ENCODE measurements around the gene CDH19.

CDH19 gene

GRCh38 chr18:66557091-66557490, 46.8 kb downstream of the CDH19 start:
- Histone ChIP-seq H3K4me3 (ENCODE audit: low read depth in 1 of 2, low read length in 1 of 2) (no peak overlapping the region), H3K27ac (no peak overlapping the region), H3K36me3 (no peaks in the 10 kb centered on the region), H3K27me3 (no peaks in the 10 kb centered on the region), H3K4me1 (ENCODE audit: control insufficient read depth in 1 of 2, insufficient read depth in 1 of 2, low read depth in 1 of 2, low read length in 1 of 2) (no peaks in the 10 kb centered on the region), H3K9me3 (no peaks in the 10 kb centered on the region)
- no peak for TF ChIP-seq CTCF (IDR thresholded peaks at IDR 0.05)

GRCh38 chr18:66555585-66555984, 48.3 kb downstream of the CDH19 start:
- TF ChIP-seq CTCF (IDR thresholded peaks at IDR 0.05) = no peak
- H3K36me3 ChIP-seq = no peaks in the 10 kb centered on the region
- H3K27me3 ChIP-seq = no peaks in the 10 kb centered on the region
- H3K27ac ChIP-seq = no peak overlapping the region
- H3K4me1 ChIP-seq (ENCODE audit: control insufficient read depth in 1 of 2, insufficient read depth in 1 of 2, low read depth in 1 of 2, low read length in 1 of 2) = no peaks in the 10 kb centered on the region
- H3K4me3 ChIP-seq (ENCODE audit: low read depth in 1 of 2, low read length in 1 of 2) = no peak overlapping the region
- no peaks in the 10 kb centered on the region for H3K9me3 ChIP-seq

GRCh38 chr18:66553824-66554223, 50.1 kb downstream of the CDH19 start:
- H3K4me3 ChIP-seq (ENCODE audit: low read depth in 1 of 2, low read length in 1 of 2) = no peak overlapping the region
- H3K27me3 ChIP-seq = no peaks in the 10 kb centered on the region
- H3K9me3 ChIP-seq = no peaks in the 10 kb centered on the region
- no peak for TF ChIP-seq CTCF (IDR thresholded peaks at IDR 0.05)
- no peak overlapping the region for H3K27ac ChIP-seq
- H3K4me1 ChIP-seq (ENCODE audit: control insufficient read depth in 1 of 2, insufficient read depth in 1 of 2, low read depth in 1 of 2, low read length in 1 of 2) = no peaks in the 10 kb centered on the region
- H3K36me3 ChIP-seq = no peaks in the 10 kb centered on the region

- H3K36me3 ChIP-seq = no peaks in the 10 kb centered on the region
- no peak overlapping the region for H3K4me3 ChIP-seq (ENCODE audit: low read depth in 1 of 2, low read length in 1 of 2)
- no peaks in the 10 kb centered on the region for H3K4me1 ChIP-seq (ENCODE audit: control insufficient read depth in 1 of 2, insufficient read depth in 1 of 2, low read depth in 1 of 2, low read length in 1 of 2)
- H3K9me3 ChIP-seq = no peaks in the 10 kb centered on the region
- H3K27me3 ChIP-seq = no peaks in the 10 kb centered on the region
- no peak for TF ChIP-seq CTCF (IDR thresholded peaks at IDR 0.05)
- no peak overlapping the region for H3K27ac ChIP-seq
Measured at GRCh38 chr18:66550366-66550765, 53.5 kb downstream of the CDH19 start.

GRCh38 chr18:66548747-66549146, 55.1 kb downstream of the CDH19 start:
- no peak for TF ChIP-seq CTCF (IDR thresholded peaks at IDR 0.05)
- Histone ChIP-seq H3K9me3 (no peaks in the 10 kb centered on the region), H3K4me3 (ENCODE audit: low read depth in 1 of 2, low read length in 1 of 2) (no peak overlapping the region), H3K27me3 (no peaks in the 10 kb centered on the region), H3K4me1 (ENCODE audit: control insufficient read depth in 1 of 2, insufficient read depth in 1 of 2, low read depth in 1 of 2, low read length in 1 of 2) (no peaks in the 10 kb centered on the region), H3K36me3 (no peaks in the 10 kb centered on the region), H3K27ac (no peak overlapping the region)

- H3K36me3 ChIP-seq = no peaks in the 10 kb centered on the region
- no peaks in the 10 kb centered on the region for H3K27me3 ChIP-seq
- H3K4me3 ChIP-seq (ENCODE audit: low read depth in 1 of 2, low read length in 1 of 2) = no peak overlapping the region
- H3K27ac ChIP-seq = no peak overlapping the region
- TF ChIP-seq CTCF (IDR thresholded peaks at IDR 0.05) = no peak
- no peaks in the 10 kb centered on the region for H3K9me3 ChIP-seq
- no peaks in the 10 kb centered on the region for H3K4me1 ChIP-seq (ENCODE audit: control insufficient read depth in 1 of 2, insufficient read depth in 1 of 2, low read depth in 1 of 2, low read length in 1 of 2)
Measured at GRCh38 chr18:66534110-66534509, 69.8 kb downstream of the CDH19 start.

Measured in neutrophil (primary cell).